AG04450 (cell line): ENCODE results near the gene DEUP1. TPM values are rescaled to one million over a fixed set of nuclear protein-coding genes. Genes with fewer than 3 reads are reported as not detected.

Source experiments
- CTCF ChIA-PET: fragments of 300-600, 350-600 bp; formaldehyde crosslinking; extraction: SDS; loops from one replicate; lab custom pipeline; 2022; ENCODE audit warnings: antibody characterized with exemption, inconsistent platforms; lab: Charles Lee
- POLR2A ChIA-PET: fragments of 350-600 bp; formaldehyde crosslinking; extraction: SDS; loops from one replicate; lab custom pipeline; 2021; ENCODE audit warnings: antibody characterized with exemption, inconsistent platforms; lab: Yijun Ruan, JAX
- DNase-seq: peaks from one replicate; pipeline ENCODE4 v3.0.0-alpha.2; 2011; ENCODE audit warnings: low read depth, low spot score
- H3K27ac ChIP-seq: one replicate; pipeline ENCODE4 v1.5.1; 2012; ENCODE audit warnings: low read depth, low read length, control low read depth
- H3K27me3 ChIP-seq: one replicate; pipeline ENCODE4 v1.6.0; 2012; ENCODE audit warnings: low read length; ENCODE audit not compliant: control insufficient read depth, insufficient read depth
- H3K4me3 ChIP-seq: 2 replicates; pipeline ENCODE4 v1.5.1; 2011; ENCODE audit warnings: mild to moderate bottlenecking, low read depth, low read length, control low read depth
- H3K9me3 ChIP-seq: 2 replicates; pipeline ENCODE4 v1.5.1; 2012; ENCODE audit warnings: low read length; ENCODE audit not compliant: control insufficient read depth, insufficient read depth
- CTCF ChIP-seq: IDR thresholded peaks from 2 replicates; pipeline ENCODE4 v1.5.1; 2011; ENCODE audit warnings: low read depth, low read length, control low read depth, inconsistent platforms
- polyA plus RNA-seq: library from polyadenylated mRNA; depleted of rRNA; stranded (reverse); fragments of >200 nt; gene quantifications from 2 replicates; pipeline ENCODE4 v1.2.3, GENCODE V29; 2011

The DEUP1 gene
- polyA plus RNA-seq, 1 experiment: not detected

GRCh38 chr11:93394488-93394887 is 63.9 kb downstream of the DEUP1 start:
- Histone ChIP-seq H3K27ac (no peak overlapping the region), H3K27me3 (no peaks in the 10 kb centered on the region), H3K4me3 (no peak overlapping the region), H3K9me3 (no peaks in the 10 kb centered on the region)
- no peak for DNase-seq
- ChIA-PET CTCF (no interaction called here), POLR2A (no interaction called here)
- no peak for TF ChIP-seq CTCF

GRCh38 chr11:93396316-93396715 is 65.8 kb downstream of the DEUP1 start:
- no peak for DNase-seq
- H3K27ac ChIP-seq: no peak overlapping the region
- no peak for TF ChIP-seq CTCF
- no peaks in the 10 kb centered on the region for H3K27me3 ChIP-seq
- no peaks in the 10 kb centered on the region for H3K9me3 ChIP-seq
- H3K4me3 ChIP-seq: no peak overlapping the region
- ChIA-PET CTCF (no interaction called here), POLR2A (no interaction called here)

- POLR2A ChIA-PET: no interaction called here
- Histone ChIP-seq H3K27ac (no peak overlapping the region), H3K27me3 (no peaks in the 10 kb centered on the region), H3K9me3 (no peaks in the 10 kb centered on the region), H3K4me3 (no peak overlapping the region)
- DNase-seq: no peak
- CTCF ChIA-PET: no interaction called here
- no peak for TF ChIP-seq CTCF
These were observed 73.4 kb downstream of the DEUP1 start for GRCh38 chr11:93403930-93404329.

- no peak overlapping the region for H3K27ac ChIP-seq
- no peak for DNase-seq
- CTCF ChIA-PET: no interaction called here
- POLR2A ChIA-PET: no interaction called here
- H3K27me3 ChIP-seq: no peaks in the 10 kb centered on the region
- H3K4me3 ChIP-seq: no peak overlapping the region
- H3K9me3 ChIP-seq: no peaks in the 10 kb centered on the region
- no peak for TF ChIP-seq CTCF
These were observed 77.3 kb downstream of the DEUP1 start for GRCh38 chr11:93407777-93408401.

GRCh38 chr11:93410441-93410840 is 79.9 kb downstream of the DEUP1 start:
- POLR2A ChIA-PET: no interaction called here
- no peaks in the 10 kb centered on the region for H3K9me3 ChIP-seq
- H3K27ac ChIP-seq: no peak overlapping the region
- CTCF ChIA-PET: no interaction called here
- no peak for TF ChIP-seq CTCF
- no peak overlapping the region for H3K4me3 ChIP-seq
- no peaks in the 10 kb centered on the region for H3K27me3 ChIP-seq
- no peak for DNase-seq
